HG03354 (cell line): ENCODE data around the gene ZCCHC2.

Source experiments
- ATAC-seq: cut with Tn5 transposase; IDR thresholded peaks from one replicate; pipeline ENCODE4 v1.9.1; 2021; ENCODE audit warnings: mild to moderate bottlenecking; ENCODE audit not compliant: unreplicated experiment, poor library complexity, severe bottlenecking

Gene ZCCHC2

GRCh38 chr18:62571037-62571436 is 48.2 kb downstream of the ZCCHC2 start:
- no peak for ATAC-seq

GRCh38 chr18:62571648-62572047 is 48.8 kb downstream of the ZCCHC2 start:
- no peak for ATAC-seq

DNA sequence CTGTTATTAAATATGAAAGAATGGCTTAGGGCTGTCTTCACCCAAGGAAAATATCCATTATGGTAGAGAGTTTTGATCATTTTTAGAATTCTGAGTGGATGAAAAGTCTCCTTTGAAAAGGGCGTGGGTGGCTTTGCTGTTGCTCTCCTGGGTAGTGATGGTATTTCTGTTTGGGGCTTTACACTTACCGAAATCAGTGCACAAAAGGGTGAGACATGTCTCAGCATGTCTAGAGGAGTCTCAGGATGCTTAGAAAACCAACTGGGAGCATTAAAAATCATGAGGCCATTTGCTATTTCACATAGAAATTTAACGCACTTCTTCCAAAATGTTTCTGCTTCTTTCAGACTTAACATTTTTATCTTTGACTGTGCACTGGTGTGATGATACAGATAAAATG is 49.6 kb downstream of the ZCCHC2 start:
- no peak for ATAC-seq

DNA sequence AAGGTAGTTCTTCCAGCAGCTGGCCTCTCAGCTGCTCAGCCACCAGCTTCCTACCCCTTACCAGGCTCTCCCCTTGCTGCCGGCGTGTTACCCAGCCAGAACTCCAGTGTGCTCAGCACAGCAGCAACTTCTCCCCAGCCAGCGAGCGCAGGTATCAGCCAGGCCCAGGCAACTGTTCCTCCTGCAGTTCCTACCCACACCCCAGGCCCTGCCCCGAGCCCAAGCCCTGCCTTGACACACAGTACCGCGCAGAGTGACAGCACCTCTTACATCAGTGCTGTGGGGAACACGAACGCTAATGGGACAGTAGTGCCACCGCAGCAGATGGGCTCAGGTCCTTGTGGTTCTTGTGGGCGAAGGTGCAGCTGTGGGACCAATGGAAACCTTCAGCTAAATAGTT is 52.0 kb downstream of the ZCCHC2 start:
- no peak for ATAC-seq

GRCh38 chr18:62576271-62576670 is 53.4 kb downstream of the ZCCHC2 start:
- no peak for ATAC-seq

DNA sequence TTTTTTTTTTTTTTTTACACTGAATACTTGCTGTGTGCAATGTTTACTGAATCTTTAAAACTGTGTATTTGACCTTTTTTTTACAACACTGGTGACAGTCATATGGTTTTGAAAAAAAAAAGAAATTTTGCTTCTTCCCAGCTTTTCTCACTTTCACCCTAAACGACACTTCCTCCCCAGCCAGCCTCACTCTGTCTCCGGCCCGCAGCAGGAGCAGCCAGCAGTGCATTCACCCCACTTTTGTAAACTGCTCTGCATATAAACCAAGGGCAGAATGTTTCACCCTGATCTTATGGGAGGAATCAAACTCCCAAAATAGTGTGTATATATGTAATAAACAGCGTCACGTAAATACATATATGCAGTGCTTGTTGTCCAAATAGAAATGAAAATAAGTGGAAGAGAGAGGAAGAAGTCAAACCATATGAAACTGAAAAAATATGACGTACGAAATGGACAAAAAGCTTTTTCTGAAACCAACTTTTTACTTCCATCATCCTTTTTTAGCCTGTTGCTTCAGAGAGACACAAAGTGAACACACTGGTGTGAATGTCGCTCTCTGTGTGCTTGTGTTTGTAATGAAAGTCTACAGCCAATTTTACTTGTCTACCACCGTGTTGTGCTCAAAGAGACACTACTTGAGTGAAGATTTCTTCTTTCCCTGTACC is 54.2 kb downstream of the ZCCHC2 start:
- ATAC-seq: no peak

DNA sequence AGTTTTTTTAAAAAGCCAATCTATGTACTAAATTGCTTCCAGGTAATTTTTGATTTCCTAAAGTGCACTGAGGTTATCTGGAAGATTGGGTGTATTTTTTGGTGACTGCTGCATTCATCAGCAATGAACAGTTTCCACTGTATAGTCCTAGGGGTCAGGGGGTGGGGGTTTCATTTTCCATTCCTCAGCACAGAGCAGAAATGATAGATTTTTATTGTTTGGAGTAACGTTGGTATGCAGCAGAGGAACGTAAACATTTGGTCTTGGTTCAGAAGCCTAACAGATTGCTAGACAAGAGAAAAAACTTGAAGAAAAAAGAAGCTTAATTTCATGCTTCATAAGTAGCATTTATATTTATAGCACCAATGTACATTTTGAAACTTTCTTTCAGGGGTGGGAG is 54.9 kb downstream of the ZCCHC2 start:
- ATAC-seq: no peak

GRCh38 chr18:62578980-62579511 is 56.2 kb downstream of the ZCCHC2 start:
- ATAC-seq: no peak

DNA sequence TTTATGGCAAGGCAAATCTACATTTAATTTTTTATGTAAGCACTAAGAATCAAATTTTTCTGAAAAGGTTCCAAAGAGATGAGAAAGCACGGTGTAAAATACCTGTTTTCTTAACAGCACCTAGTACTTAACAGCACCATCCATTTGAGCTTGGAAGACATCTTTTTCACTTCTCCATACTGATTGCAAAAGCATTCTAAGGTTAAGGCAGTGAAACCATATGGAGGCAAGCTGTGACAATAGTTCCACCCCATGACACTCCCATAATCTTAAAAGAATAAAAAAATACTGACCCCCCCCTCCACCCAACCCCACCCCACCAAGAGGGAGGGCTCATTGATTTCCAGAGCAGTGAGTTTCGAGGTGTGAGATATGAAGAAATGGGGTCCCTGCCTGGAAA is 60.6 kb downstream of the ZCCHC2 start:
- no peak for ATAC-seq

DNA sequence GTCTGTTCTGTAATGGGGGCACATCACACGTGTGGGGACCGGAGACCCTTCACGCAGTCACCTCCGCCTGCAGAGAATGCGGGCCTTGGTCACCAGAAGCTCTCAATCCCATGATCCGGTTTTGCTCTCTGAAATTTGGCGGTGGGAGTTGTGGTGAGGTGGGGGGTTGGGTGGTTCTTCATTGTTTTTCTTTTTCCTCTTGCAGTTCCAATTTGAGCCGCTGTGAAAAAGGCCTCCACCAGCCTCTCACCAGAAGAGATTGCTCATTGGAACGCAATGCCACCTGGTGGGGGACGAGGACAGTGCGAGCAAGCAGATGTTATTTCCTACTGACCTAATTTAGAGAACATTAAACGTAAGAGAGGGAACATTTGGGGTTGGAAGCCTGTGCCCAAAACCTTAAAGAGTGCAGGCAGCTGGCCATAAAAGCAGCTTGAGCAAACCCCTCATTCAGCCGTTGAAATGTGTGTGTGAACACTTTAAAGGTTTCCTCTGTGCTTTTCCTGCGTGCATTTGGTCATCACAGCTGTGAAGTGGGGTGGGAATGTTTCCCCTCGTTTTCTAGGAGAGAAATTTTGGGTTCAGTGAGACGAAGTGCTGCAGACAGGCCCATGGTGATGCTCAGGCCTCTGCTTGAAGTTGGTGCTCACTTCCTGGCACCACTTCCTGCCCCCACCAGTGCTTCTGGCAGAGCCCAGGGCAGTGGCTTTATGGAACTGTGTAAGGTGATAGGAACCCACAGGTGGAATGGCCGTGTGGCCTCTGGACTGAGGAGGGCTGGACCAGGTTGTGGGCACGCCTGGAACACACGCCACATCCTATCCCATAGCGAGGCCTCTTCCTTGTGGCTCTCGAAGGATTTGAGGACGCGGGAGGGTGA is 61.7 kb downstream of the ZCCHC2 start:
- peak; percentile 89 for ATAC-seq

GRCh38 chr18:62585274-62586150 is 62.7 kb downstream of the ZCCHC2 start:
- peak; percentile 31 for ATAC-seq

DNA sequence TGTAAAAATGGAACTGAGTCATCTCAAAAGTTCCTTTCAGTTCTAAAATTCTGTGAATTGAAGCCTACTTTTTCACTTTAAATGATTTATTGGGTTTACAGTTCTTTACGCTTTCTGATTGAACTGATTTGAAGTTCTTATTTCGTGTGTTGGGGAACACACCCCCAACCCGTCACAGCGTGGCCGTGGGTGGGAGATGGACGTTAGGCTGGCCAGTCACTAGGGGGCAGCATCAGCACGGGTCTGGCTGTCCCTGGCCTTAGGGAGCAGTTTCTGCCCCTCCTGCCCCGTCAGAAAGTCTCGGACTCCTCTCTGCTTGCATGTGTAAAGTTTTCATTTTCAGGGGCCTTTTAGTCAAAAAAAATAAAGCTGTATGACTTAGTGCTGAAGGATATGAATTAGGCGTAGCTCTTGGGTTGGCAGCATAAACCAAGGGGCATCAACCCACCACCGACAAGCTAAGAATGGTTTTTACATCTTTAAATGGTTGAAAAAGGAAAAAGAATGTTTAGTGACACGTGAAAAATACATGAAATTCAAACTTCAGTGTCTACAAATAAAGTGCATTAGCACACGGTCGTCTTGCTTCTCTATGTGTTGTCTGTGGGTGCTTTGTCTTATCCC is 63.4 kb downstream of the ZCCHC2 start:
- peak; percentile 77 for ATAC-seq

GRCh38 chr18:62586781-62587487 is 64.1 kb downstream of the ZCCHC2 start:
- no peak for ATAC-seq

DNA sequence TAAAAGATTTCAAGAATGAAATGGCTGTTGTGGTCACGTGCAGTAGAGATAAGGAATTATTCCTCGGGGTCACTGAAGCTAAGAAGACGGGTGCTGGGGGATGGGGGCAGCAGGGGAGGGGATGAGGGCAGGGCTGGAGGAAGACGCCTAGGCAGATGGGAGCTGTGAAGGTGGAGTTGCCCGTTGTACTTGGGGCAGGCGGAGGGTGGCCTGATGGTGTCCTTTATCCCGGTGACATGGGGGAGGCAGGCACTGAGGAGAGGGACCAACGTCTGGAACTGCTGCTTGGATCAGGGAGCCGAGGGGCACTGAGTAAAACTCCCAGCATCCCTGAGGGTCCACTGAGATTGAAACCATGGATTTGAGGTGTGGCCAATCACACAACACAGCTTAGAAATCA is 64.9 kb downstream of the ZCCHC2 start:
- no peak for ATAC-seq

DNA sequence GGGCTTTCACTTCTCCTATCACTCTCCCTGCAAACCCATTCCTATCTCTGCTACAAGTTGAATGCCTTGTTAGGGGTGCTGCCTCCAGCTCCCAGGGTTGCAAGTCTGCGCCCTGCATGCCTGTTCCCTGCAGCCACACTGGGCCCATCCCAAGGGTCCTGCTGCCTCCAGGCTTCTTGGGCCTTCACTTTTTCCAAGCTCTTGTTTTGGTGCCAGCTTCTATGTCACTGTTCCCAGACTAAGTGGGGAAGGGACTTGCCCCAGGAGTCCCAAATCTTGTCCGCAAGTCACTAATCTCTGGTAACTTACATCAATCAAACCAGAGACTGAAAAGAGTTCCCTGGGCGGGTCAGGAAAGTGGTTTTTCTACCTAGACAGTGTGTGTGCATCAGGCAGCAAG is 65.4 kb downstream of the ZCCHC2 start:
- ATAC-seq: no peak

DNA sequence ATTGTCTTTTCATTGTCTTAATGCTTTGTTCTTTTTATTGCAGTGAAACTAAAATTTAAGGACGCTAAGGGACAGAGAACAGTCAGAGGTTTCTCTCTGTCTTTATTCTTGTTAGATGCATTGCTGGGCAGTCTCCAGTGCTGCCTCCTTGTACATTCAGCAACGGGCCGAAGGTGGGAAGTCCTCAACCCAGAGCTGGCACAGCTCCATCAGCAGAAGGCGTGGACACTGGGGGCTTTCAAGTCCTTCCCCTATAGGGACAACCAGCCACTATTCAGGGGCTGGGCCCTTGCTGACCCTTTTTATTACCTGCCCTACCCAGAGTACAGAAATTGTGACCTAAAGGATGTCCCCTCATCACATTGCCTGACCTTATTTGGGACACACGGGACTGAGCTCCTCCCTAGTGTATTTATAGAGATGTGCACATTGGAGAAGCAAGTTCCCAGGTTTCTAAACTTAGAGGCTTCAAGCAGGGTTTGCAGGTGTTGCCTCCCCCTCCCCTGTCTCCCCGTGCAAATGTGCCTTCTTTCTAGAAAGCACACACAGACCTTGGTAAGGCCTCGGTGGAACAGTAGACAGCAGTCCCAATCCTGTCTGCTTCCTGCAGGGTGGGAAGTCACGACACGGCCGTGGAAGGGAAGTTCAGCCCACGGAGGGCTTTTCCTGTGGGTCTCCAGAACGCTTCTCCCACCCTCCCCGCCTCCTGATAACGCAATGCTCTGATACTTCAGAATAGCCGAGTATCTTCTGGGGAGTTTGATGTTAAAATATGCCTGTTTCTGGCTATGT is 68.2 kb downstream of the ZCCHC2 start:
- ATAC-seq: no peak

- ATAC-seq: no peak
Measured at GRCh38 chr18:62596145-62597005, 73.5 kb downstream of the ZCCHC2 start.
